ENCODE measurements around the gene IFI44. TPM values are rescaled to one million over a fixed set of nuclear protein-coding genes. Genes with fewer than 3 reads are reported as not detected.

Gene IFI44
- total and polyA plus RNA-seq, 9 of the 15 experiments (the other 6 are each of a cell fraction or from before 2014, with no cell fraction given), result 0.11 TPM; not detected in 8

DNA sequence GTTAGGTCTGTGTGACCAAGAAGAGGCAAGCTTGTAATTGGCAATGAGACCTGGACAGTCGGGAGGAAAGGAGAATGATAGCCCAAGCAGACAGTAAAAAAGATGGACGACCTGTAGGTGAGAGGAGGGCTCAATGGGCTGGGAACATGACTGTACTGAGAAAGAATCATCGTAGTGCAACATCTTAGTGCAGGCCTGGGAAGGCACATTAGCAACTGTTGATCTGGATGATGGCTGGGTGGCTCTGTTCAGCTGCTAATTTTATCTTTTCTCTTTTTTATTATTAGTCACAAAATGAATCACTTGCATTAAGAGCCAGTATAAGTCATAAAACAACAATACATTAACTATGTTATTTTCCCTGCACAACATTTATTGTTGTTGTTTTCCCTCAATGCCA is 32.9 kb downstream of the IFI44 start:
- CTCF ChIA-PET (ENCODE audit: low intra/inter-chr PET ratio), result no interaction called here

DNA sequence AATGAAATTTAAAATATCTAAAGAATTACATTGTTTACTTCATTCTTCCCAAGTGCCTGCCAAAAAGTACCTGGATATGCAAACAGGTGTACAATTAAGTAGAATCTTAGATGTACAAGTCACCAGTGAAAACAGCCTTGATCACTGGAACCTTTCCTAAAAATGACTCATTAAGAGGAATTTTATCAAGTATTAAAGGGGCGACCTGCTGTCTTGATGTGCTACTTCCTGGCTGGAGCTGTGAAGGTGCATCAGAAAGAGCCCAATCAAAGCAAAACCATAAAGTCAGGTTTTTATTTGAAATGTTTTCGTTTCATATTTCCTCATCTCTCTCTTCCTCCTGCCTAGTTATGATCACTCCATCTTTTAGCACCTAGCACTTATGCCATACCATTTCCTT is 33.4 kb downstream of the IFI44 start:
- no peaks in the 10 kb centered on the region for H3K9me1 ChIP-seq (ENCODE audit: control insufficient read depth, insufficient read depth, low read length)
- intact Hi-C loops (cut with micrococcal nuclease) (no loop called here), in situ Hi-C loops (cut with MboI) (no loop called here)
- H3K79me2 ChIP-seq (ENCODE audit: control insufficient read depth, insufficient read depth, low read length), result no peaks in the 10 kb centered on the region
- H3K9ac ChIP-seq (ENCODE audit: insufficient read depth in 1 of 2, low read depth in 2 of 2, low read length in 2 of 2), result no peak overlapping the region
- 0% methylated on average over 2 of the region's 2 CpGs for WGBS (ENCODE audit: insufficient coverage, low coverage, missing lambda C conversion rate)
- DNase-seq (ENCODE audit: extremely low read depth in 1 of 4, low spot score in 3 of 4) (no peak), FAIRE-seq (no peak), ATAC-seq (no peak)
- no peaks in the 10 kb centered on the region for H3K27me3 ChIP-seq (ENCODE audit: control insufficient read depth in 2 of 2, insufficient read depth in 2 of 2, low read length in 2 of 2)
- no peaks in the 10 kb centered on the region for H3K9me3 ChIP-seq (replicated peaks; ENCODE audit: control insufficient read depth, insufficient read depth, low read depth, low read length)
- no peak overlapping the region for H3K4me3 ChIP-seq
- H3K36me3 ChIP-seq (ENCODE audit: control insufficient read depth, insufficient read depth, low read length), result no peaks in the 10 kb centered on the region
- ChIA-PET CTCF (ENCODE audit: low intra/inter-chr PET ratio) (no interaction called here), POLR2A (no interaction called here)
- no peaks in the 10 kb centered on the region for H4K20me1 ChIP-seq (replicated peaks; ENCODE audit: control insufficient read depth, insufficient read depth, low read length)
- BruUV-seq (replicated peaks), result no TSS peak
- H3K27ac ChIP-seq (ENCODE audit: extremely low read depth, low read depth, low read length), result no peak overlapping the region
- no peak overlapping the region for H3K4me2 ChIP-seq (ENCODE audit: insufficient read depth, low read length)
- H2AFZ ChIP-seq (ENCODE audit: low read depth, low read length), result no peak overlapping the region
- H3K4me1 ChIP-seq (replicated peaks in 1 of 2; ENCODE audit: control insufficient read depth in 2 of 2, insufficient read depth in 2 of 2, low read length in 2 of 2), result no peaks in the 10 kb centered on the region
- TF ChIP-seq, protein P1, sequence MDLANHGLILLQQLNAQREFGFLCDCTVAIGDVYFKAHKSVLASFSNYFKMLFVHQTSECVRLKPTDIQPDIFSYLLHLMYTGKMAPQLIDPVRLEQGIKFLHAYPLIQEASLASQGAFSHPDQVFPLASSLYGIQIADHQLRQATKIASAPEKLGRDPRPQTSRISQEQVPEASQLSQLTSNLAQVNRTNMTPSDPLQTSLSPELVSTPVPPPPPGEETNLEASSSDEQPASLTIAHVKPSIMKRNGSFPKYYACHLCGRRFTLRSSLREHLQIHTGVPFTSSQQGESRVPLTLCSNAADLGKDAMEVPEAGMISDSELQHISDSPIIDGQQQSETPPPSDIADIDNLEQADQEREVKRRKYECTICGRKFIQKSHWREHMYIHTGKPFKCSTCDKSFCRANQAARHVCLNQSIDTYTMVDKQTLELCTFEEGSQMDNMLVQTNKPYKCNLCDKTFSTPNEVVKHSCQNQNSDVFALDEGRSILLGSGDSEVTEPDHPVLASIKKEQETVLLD (IDR thresholded peaks at IDR 0.05), result no peak
- TF ChIP-seq RAD21 (CRISPR knock-in tag; conservative IDR thresholded peaks at IDR 0.05 in 1 of 2, IDR thresholded peaks at IDR 0.05 in 1 of 2) (no peak), THRAP3 (IDR thresholded peaks at IDR 0.05; ENCODE audit: borderline replicate concordance) (no peak), SMARCA5 (IDR thresholded peaks at IDR 0.05) (no peak), ZNF76 (CRISPR knock-in tag; IDR thresholded peaks at IDR 0.05; ENCODE audit: borderline replicate concordance) (no peak), OTX1 (CRISPR knock-in tag; IDR thresholded peaks at IDR 0.05) (no peak), RBM39 (optimal IDR thresholded peaks at IDR 0.05; ENCODE audit: low read depth, low read length) (no peak), ZBTB7A (IDR thresholded peaks at IDR 0.05; ENCODE audit: borderline replicate concordance, control insufficient read depth, low read depth, low read length) (no peak), CBX5 (IDR thresholded peaks at IDR 0.05; ENCODE audit: borderline replicate concordance, low read depth) (no peak), ZNF212 (CRISPR knock-in tag; IDR thresholded peaks at IDR 0.05) (no peak)
- TF ChIP-seq, protein P2, sequence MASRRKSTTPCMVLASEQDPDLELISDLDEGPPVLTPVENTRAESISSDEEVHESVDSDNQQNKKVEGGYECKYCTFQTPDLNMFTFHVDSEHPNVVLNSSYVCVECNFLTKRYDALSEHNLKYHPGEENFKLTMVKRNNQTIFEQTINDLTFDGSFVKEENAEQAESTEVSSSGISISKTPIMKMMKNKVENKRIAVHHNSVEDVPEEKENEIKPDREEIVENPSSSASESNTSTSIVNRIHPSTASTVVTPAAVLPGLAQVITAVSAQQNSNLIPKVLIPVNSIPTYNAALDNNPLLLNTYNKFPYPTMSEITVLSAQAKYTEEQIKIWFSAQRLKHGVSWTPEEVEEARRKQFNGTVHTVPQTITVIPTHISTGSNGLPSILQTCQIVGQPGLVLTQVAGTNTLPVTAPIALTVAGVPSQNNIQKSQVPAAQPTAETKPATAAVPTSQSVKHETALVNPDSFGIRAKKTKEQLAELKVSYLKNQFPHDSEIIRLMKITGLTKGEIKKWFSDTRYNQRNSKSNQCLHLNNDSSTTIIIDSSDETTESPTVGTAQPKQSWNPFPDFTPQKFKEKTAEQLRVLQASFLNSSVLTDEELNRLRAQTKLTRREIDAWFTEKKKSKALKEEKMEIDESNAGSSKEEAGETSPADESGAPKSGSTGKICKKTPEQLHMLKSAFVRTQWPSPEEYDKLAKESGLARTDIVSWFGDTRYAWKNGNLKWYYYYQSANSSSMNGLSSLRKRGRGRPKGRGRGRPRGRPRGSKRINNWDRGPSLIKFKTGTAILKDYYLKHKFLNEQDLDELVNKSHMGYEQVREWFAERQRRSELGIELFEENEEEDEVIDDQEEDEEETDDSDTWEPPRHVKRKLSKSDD (conservative IDR thresholded peaks at IDR 0.05; ENCODE audit: low read length), result no peak

More for the DNA sequence above, 32.9 kb downstream of the IFI44 start:
- no TSS peak for BruUV-seq (replicated peaks)
- TF ChIP-seq GABPA (tag; conservative IDR thresholded peaks at IDR 0.05; ENCODE audit: low read depth) (no peak), NFXL1 (CRISPR knock-in tag; IDR thresholded peaks at IDR 0.05) (no peak), ZNF239 (CRISPR knock-in tag; IDR thresholded peaks at IDR 0.05) (no peak), TOE1 (IDR thresholded peaks at IDR 0.05; ENCODE audit: borderline replicate concordance) (no peak), TOE1 (CRISPR knock-in tag; IDR thresholded peaks at IDR 0.05; ENCODE audit: borderline replicate concordance, low read depth) (no peak), ZNF668 (CRISPR knock-in tag; IDR thresholded peaks at IDR 0.05) (no peak), ZEB2 (IDR thresholded peaks at IDR 0.05) (no peak), HNRNPK (IDR thresholded peaks at IDR 0.05; ENCODE audit: low read depth, low read length, poor library complexity, severe bottlenecking) (no peak), ZKSCAN3 (CRISPR knock-in tag; IDR thresholded peaks at IDR 0.05) (no peak)
- H3K9me1 ChIP-seq (ENCODE audit: control insufficient read depth, insufficient read depth, low read length), result no peaks in the 10 kb centered on the region
- intact Hi-C loops (cut with micrococcal nuclease), result no loop called here
- H3K27ac ChIP-seq (ENCODE audit: extremely low read depth, low read depth, low read length), result no peak overlapping the region
- H3K4me3 ChIP-seq, result no peak overlapping the region
- no peaks in the 10 kb centered on the region for H3K36me3 ChIP-seq (ENCODE audit: control insufficient read depth, insufficient read depth, low read length)
- H3K27me3 ChIP-seq (ENCODE audit: control insufficient read depth in 2 of 2, insufficient read depth in 2 of 2, low read length in 2 of 2), result no peaks in the 10 kb centered on the region
- no peak for DNase-seq (ENCODE audit: extremely low read depth in 1 of 4, low spot score in 3 of 4)
- FAIRE-seq, result no peak
- no peak overlapping the region for H3K9ac ChIP-seq (ENCODE audit: insufficient read depth in 1 of 2, low read depth in 2 of 2, low read length in 2 of 2)
- in situ Hi-C loops (cut with MboI), result no loop called here
- no peaks in the 10 kb centered on the region for H3K4me1 ChIP-seq (replicated peaks in 1 of 2; ENCODE audit: control insufficient read depth in 2 of 2, insufficient read depth in 2 of 2, low read length in 2 of 2)
- no peaks in the 10 kb centered on the region for H3K9me3 ChIP-seq (replicated peaks; ENCODE audit: control insufficient read depth, insufficient read depth, low read depth, low read length)
- POLR2A ChIA-PET, result interaction anchor here (0.6 kb wide), 1 partner anchor 678 kb away, joined by 3 read pairs; the partner anchor contains the start of gene DNAJB4
- ATAC-seq, result no peak
- H2AFZ ChIP-seq (ENCODE audit: low read depth, low read length), result no peak overlapping the region
- no peaks in the 10 kb centered on the region for H3K79me2 ChIP-seq (ENCODE audit: control insufficient read depth, insufficient read depth, low read length)
- H3K4me2 ChIP-seq (ENCODE audit: insufficient read depth, low read length), result no peak overlapping the region
- 0% methylated on average over 3 of the region's 3 CpGs for WGBS (ENCODE audit: insufficient coverage, low coverage, missing lambda C conversion rate)
- no peaks in the 10 kb centered on the region for H4K20me1 ChIP-seq (replicated peaks; ENCODE audit: control insufficient read depth, insufficient read depth, low read length)

Measured in K562 (cell line).